Activated T-cell treated with anti-CD3 and anti-CD28 coated beads for 4 hours (primary cell): ENCODE measurements around the gene CAPN13.

Experiments used
- DNase-seq: peaks from one replicate; pipeline ENCODE4 v3.0.0-alpha.2; 2020

The CAPN13 gene

GRCh38 chr2:30678410-30679137 is 128.7 kb downstream of the CAPN13 start:
- no peak for DNase-seq

DNA sequence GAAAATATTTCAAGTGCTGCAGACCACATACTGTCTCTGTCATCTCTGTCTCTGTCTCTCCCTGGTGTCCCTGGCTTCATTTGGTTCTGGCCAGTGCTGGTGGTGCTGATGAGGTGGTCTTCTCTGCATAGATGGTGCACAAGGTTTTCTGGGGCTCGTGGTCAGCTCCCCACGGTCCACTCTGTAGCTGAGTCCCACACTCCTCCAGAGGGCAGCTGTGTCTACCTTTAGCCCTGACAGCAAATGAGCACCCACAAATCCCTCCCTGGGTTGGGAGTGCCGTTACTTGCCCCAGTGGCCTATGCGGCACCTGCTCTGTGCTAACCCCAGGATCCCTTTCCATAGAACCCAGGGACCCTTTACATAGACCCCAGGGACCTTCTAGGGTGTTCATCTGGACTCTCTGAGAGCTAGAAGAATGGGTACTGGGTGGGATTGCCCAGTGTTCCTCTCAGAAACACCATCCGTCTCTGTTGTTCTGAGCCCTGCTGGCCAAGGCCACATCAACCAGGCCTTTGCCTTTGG is 129.3 kb downstream of the CAPN13 start:
- no peak for DNase-seq

- DNase-seq = no peak
Observed at GRCh38 chr2:30677231-30677630, 130.0 kb downstream of the CAPN13 start.

DNA sequence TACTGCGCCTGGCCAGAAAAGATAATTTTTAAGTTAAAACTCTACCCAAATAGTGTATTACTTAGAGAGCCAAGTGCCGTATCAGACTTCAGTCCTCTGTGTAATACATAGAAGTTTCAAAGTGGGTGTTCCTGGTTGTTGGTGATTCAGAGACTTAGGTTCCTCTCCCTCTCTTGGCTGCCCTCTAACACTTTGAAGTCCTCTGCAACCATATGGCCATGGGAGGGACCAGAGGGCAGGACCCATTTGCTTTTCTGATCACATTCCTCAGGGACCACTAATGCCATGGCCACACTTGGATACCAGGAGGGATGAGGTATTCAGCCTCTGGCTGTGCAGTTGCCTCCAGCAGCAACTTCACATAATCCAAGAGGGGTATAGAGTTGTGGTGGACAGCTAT is 131.5 kb downstream of the CAPN13 start:
- DNase-seq = no peak

DNA sequence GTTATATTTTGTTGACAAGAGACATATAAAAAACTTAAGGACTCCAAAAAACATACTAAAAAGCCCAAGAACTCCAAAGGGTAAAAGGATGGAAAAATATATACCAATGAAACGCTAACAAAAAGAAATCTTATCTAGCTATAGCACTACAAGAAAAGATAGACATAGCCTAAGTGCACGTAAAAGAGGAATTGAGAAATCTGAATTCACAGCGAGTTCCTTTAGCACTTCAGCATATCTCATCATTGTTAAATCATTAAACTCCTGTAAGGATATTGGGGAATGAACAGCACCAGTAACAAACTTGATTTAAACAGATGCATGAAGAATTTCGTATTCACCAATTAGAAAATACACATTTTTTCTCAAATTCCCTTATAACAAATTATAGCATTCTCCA is 134.1 kb downstream of the CAPN13 start:
- DNase-seq = no peak
